Panc1 (cell line): ENCODE measurements around the gene MEA1. TPM values are rescaled to one million over a fixed set of nuclear protein-coding genes. Genes with fewer than 3 reads are reported as not detected.

Experiments
- ATAC-seq: fragments of 200-7000 bp; cut with Tn5 transposase; 2 replicates; pipeline ENCODE4 v1.9.1; 2020; ENCODE audit warnings: mild to moderate bottlenecking, moderate library complexity
- BruUV-seq: library from RNA; stranded (reverse); fragments of 400-500 nt; replicated peaks from 2 replicates; lab custom pipeline; 2021; lab: Mats Ljungman, UMichigan
- CTCF ChIA-PET: fragments of 300-600 bp; sonication (Branson Sonifier 250); formaldehyde crosslinking; loops from one replicate; lab custom pipeline; 2022; ENCODE audit warnings: antibody characterized with exemption; lab: Charles Lee
- POLR2A ChIA-PET: fragments of 300-600 bp; sonication (Branson Sonifier 250); formaldehyde crosslinking; loops from one replicate; lab custom pipeline; 2022; ENCODE audit warnings: antibody characterized with exemption; lab: Charles Lee
- DNase-seq: peaks from one replicate; pipeline ENCODE4 v3.0.0-alpha.2; 2010; ENCODE audit warnings: low read depth, low spot score
- H3K27ac ChIP-seq: 2 replicates; pipeline ENCODE4 v1.5.1; 2011; ENCODE audit warnings: mild to moderate bottlenecking, low read length, inconsistent platforms
- H3K27me3 ChIP-seq: fragments of 200-500 bp; sonication (Bioruptor generic); 2 replicates; pipeline ENCODE4 v1.6.0; 2014; ENCODE audit warnings: low read length, inconsistent platforms; ENCODE audit not compliant: control insufficient read depth, insufficient read depth
- H3K36me3 ChIP-seq: fragments of 200-500 bp; sonication (Bioruptor generic); 2 replicates; pipeline ENCODE4 v1.5.1; 2014; ENCODE audit warnings: inconsistent platforms, mild to moderate bottlenecking, low read length, moderate library complexity; ENCODE audit not compliant: control insufficient read depth, insufficient read depth
- H3K4me1 ChIP-seq: 2 replicates; pipeline ENCODE4 v1.5.1; 2011; ENCODE audit warnings: inconsistent platforms, mild to moderate bottlenecking, low read length, moderate library complexity; ENCODE audit not compliant: control insufficient read depth, insufficient read depth
- H3K4me3 ChIP-seq, 2 experiments: 2 replicates each; pipeline ENCODE4 v1.5.1; 2011 to 2012; ENCODE audit warnings: low read depth in 2 of 2, low read length in 2 of 2, mild to moderate bottlenecking in 2 of 2, inconsistent platforms in 1 of 2, moderate library complexity in 1 of 2
- H3K9me3 ChIP-seq: fragments of 200-500 bp; sonication (Bioruptor generic); 2 replicates; pipeline ENCODE4 v1.5.1; 2014; ENCODE audit warnings: low read depth, mild to moderate bottlenecking, inconsistent platforms, low read length, moderate library complexity; ENCODE audit not compliant: control insufficient read depth, insufficient read depth
- CTCF ChIP-seq: fragments of 450-650 bp; IDR thresholded peaks from 2 replicates; pipeline ENCODE4 v1.5.1; 2017; ENCODE audit warnings: mild to moderate bottlenecking
- POLR2AphosphoS5 ChIP-seq: IDR thresholded peaks from 2 replicates; pipeline ENCODE4 v1.6.1; 2012; ENCODE audit warnings: mild to moderate bottlenecking, low read depth, low read length, moderate library complexity
- REST ChIP-seq, 2 experiments: IDR thresholded peaks; 2 replicates each; pipeline ENCODE4 v1.6.1; 2011 to 2012; ENCODE audit warnings: low read depth in 2 of 2, control low read depth in 1 of 2, low read length in 1 of 2, mild to moderate bottlenecking in 1 of 2, moderate library complexity in 1 of 2; ENCODE audit not compliant: insufficient read depth in 1 of 2
- SIN3A ChIP-seq: IDR thresholded peaks from 2 replicates; pipeline ENCODE4 v1.6.1; 2012; ENCODE audit warnings: low read depth, mild to moderate bottlenecking, low read length, moderate library complexity, borderline replicate concordance; ENCODE audit not compliant: insufficient read depth
- TCF7L2 ChIP-seq: IDR thresholded peaks from 2 replicates; pipeline ENCODE4 v1.6.1; 2011; ENCODE audit warnings: mild to moderate bottlenecking, low read depth, low read length, inconsistent platforms
- in situ Hi-C: cut with HindIII; loops from 2 replicates; pipeline ENCODE4 v1.10.0; 2016; ENCODE audit warnings: low sequenced_read_pairs, low pct_unique_long_range_greater_than_20kb
- intact Hi-C: fragments of 100-400 bp; cut with micrococcal nuclease; formaldehyde crosslinking; loops from one replicate; pipeline ENCODE4 v1.10.0; 2022; ENCODE audit not compliant: unreplicated experiment
- total RNA-seq: library from RNA; stranded (reverse); gene quantifications from one replicate; pipeline ENCODE4 v1.2.1, GENCODE V29; 2021; ENCODE audit not compliant: unreplicated experiment

Gene MEA1
- total RNA-seq, 1 experiment from 2014 or later, result 111 TPM

DNA sequence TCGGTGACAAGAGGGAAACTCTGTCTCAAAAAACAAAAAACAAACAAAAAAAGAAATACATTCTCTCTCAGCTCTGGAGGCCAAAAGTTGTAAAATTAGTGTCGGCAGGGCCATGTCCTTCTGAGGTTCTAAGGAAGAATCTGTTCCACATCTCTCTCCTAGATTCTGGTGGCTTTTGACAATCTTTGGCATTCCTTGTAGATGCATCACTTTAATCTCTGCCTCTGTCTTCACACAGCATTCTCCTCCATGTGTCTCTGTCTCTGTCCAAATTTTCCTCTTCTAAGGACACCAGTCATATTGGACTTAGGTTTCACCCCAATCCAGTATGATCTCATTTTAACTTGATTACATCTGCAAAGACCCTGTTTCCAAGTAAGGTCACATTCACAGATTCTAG, 20.3 kb downstream of the MEA1 start:
- ChIA-PET POLR2A (no interaction called here), CTCF (no interaction called here)
- ATAC-seq (no peak), DNase-seq (no peak)
- no peak for TF ChIP-seq SIN3A
- no peak for TF ChIP-seq CTCF
- TF ChIP-seq POLR2AphosphoS5, result no peak
- no peak for TF ChIP-seq TCF7L2
- no peak for TF ChIP-seq REST (IDR thresholded peaks at IDR 0.05; ENCODE audit: insufficient read depth in 1 of 2, low read depth in 2 of 2, low read length in 1 of 2)
- Histone ChIP-seq H3K27ac (no peak overlapping the region), H3K4me1 (no peaks in the 10 kb centered on the region), H3K4me3 (no peak overlapping the region), H3K9me3 (no peaks in the 10 kb centered on the region), H3K36me3 (peaks cover 3% of the 10 kb centered on the region; the same call in 1 of the 2 replicates), H3K27me3 (no peaks in the 10 kb centered on the region)
- intact Hi-C loops (no loop called here), in situ Hi-C loops (no loop called here)
- no TSS peak for BruUV-seq

DNA sequence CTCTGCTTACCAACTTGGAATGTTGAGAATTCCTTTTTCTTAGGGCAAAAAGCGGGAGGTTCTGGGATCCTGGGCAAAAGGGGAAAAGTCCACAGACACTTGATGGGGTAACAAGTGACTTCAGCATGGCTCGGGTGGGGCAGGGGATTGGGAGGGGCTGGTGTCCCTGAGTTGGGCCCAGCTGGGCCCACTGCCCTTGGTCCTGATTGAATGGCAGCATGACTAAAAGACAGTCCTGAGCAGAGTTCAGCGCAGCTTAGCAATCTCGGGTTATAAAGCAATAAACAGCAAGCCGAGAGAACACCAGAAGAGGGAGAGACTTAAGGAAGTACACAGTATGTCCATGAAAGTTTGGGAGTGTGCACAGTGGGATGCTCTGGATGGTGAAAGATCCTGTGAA, 23.8 kb downstream of the MEA1 start:
- intact Hi-C loops (no loop called here), in situ Hi-C loops (no loop called here)
- CTCF ChIA-PET, result no interaction called here
- ATAC-seq (no peak), DNase-seq (no peak)
- no peaks in the 10 kb centered on the region for H3K9me3 ChIP-seq
- no peak for TF ChIP-seq SIN3A
- no peak for TF ChIP-seq REST (IDR thresholded peaks at IDR 0.05; ENCODE audit: insufficient read depth in 1 of 2, low read depth in 2 of 2, low read length in 1 of 2)
- TF ChIP-seq CTCF, result no peak
- TF ChIP-seq TCF7L2, result no peak
- TF ChIP-seq POLR2AphosphoS5, result no peak
- no peaks in the 10 kb centered on the region for H3K27me3 ChIP-seq
- H3K4me3 ChIP-seq, result no peak overlapping the region
- H3K4me1 ChIP-seq, result peaks cover 3% of the 10 kb centered on the region; the same call in 1 of the 2 replicates
- peaks cover 3% of the 10 kb centered on the region for H3K36me3 ChIP-seq
- no peak overlapping the region for H3K27ac ChIP-seq
- BruUV-seq, result no TSS peak
- POLR2A ChIA-PET, result interaction anchor here (0.6 kb wide), 1 partner anchor 384 kb away, joined by 3 read pairs; no protein-coding TSS in a partner anchor
